Esophagus muscularis mucosa (tissue), 4 donors: ENCODE measurements around the gene CHST15.

Experiments used
- CTCF ChIP-seq, 3 experiments: fragments of 200-600 bp in 2 of 3; fragments of 450-650 bp in 1 of 3; sonication (generic) in 2 of 3; IDR thresholded peaks; one replicate each; pipeline ENCODE4 v1.5.1; 2017 to 2019; ENCODE audit warnings: antibody characterized with exemption in 3 of 3, mild to moderate bottlenecking in 2 of 3, moderate library complexity in 1 of 3
- EP300 ChIP-seq: sonication (generic); formaldehyde crosslinking; IDR thresholded peaks from one replicate; pipeline ENCODE4 v1.6.1; 2017; ENCODE audit warnings: antibody characterized with exemption
- POLR2A ChIP-seq: fragments of 450-650 bp; IDR thresholded peaks from one replicate; pipeline ENCODE4 v1.6.1; 2017; ENCODE audit warnings: antibody characterized with exemption, moderate library complexity, mild to moderate bottlenecking, low read depth
- POLR2AphosphoS5 ChIP-seq, 2 donors: sonication (generic); formaldehyde crosslinking; IDR thresholded peaks; one replicate each; pipeline ENCODE4 v1.6.1; 2017; ENCODE audit warnings: antibody characterized with exemption in 2 of 2

DNA sequence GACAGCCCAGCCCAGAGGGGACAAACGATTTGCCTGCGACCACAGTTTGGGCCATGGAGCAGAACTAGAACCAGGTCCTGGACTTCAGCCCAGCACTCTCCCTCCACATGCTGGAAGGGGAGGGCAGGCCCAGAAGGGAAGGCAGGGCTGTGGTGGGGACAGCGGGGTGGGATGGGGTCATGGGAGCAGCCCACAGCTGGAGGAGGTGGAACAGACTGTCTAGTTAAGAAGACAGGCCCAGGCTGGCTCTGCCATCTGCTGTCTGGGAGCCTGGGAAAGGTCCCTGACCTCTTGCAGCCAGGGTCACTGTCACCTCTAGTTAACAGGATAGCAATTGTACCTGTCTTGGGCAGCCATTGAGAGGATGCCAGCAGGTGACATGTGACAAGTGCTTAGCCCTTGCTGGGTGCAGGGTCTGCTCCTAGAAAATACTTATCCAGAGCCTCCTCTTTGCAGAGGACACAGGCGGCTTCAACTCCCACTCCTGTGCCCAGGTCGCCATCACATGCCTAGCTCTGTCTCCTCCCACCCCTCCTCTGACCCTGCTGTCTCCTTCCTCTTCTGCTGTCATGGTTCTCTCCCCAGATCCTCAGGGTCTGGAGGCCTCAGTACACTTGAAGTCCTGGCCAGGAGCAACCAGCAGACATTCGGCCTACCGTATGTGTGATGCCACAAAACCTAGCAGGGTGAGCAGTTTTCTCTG is 37.0 kb upstream of the CHST15 start:
- TF ChIP-seq CTCF (IDR thresholded peaks at IDR 0.05) (no peak), POLR2A (no peak), EP300 (no peak), POLR2AphosphoS5 (IDR thresholded peaks at IDR 0.05) (no peak)
